HepG2 (cell line): Measurements from ENCODE around the gene ELF1. TPM values are rescaled to one million over a fixed set of nuclear protein-coding genes. Genes with fewer than 3 reads are reported as not detected.

Source experiments
- AGO1 ChIP-seq: fragments of 200-400 bp; formaldehyde crosslinking; IDR thresholded peaks from 2 replicates; pipeline ENCODE4 v1.6.1; 2017; ENCODE audit warnings: mild to moderate bottlenecking, low read depth, low read length, moderate library complexity; ENCODE audit not compliant: poor library complexity, severe bottlenecking
- BCL6 ChIP-seq: IDR thresholded peaks from 2 replicates; pipeline ENCODE4 v1.6.1; 2016; ENCODE audit warnings: missing genetic modification reagents, missing compliant biosample characterization
- CBX2 ChIP-seq, 2 experiments: fragments of 200-600 bp in 1 of 2; sonication (generic); formaldehyde crosslinking in 1 of 2; IDR thresholded peaks; 2 replicates each; pipeline versions ENCODE4 v1.7.0 to v1.8.1; 2018 to 2022; ENCODE audit warnings: low read depth in 2 of 2, low read length in 1 of 2, mild to moderate bottlenecking in 1 of 2, missing genetic modification reagents in 1 of 2
- CHD2 ChIP-seq: IDR thresholded peaks from 2 replicates; pipeline ENCODE4 v1.6.1; 2011; ENCODE audit warnings: low read depth, low read length, improper control_type of control experiment
- ELF4 ChIP-seq: sonication (generic); formaldehyde crosslinking; IDR thresholded peaks from 2 replicates; pipeline ENCODE4 v1.5.0; 2020; ENCODE audit warnings: missing genetic modification reagents, mild to moderate bottlenecking, moderate library complexity, borderline replicate concordance
- FOXO4 ChIP-seq: sonication (generic); formaldehyde crosslinking; conservative IDR thresholded peaks from 2 replicates; pipeline ENCODE4 v1.8.1; 2023; ENCODE audit warnings: missing genetic modification reagents
- HOXA5 ChIP-seq: sonication (generic); formaldehyde crosslinking; IDR thresholded peaks from 2 replicates; pipeline ENCODE4 v1.4.0; 2020; ENCODE audit warnings: missing genetic modification reagents
- KLF16 ChIP-seq, 2 experiments: sonication (generic) in 1 of 2; formaldehyde crosslinking in 1 of 2; IDR thresholded peaks; 2 replicates each; pipeline versions ENCODE4 v1.6.1 to v1.8.0; 2016 to 2023; ENCODE audit warnings: missing genetic modification reagents in 2 of 2, missing compliant biosample characterization in 1 of 2
- NONO ChIP-seq, 2 experiments: fragments of 450-650 bp in 1 of 2; sonication (generic) in 1 of 2; formaldehyde crosslinking in 1 of 2; IDR thresholded peaks in 1 of 2; conservative IDR thresholded peaks in 1 of 2; 2 replicates each; pipeline versions ENCODE4 v1.6.1 to v1.8.0; 2017 to 2022; ENCODE audit warnings: mild to moderate bottlenecking in 1 of 2, missing genetic modification reagents in 1 of 2, moderate library complexity in 1 of 2
- PRPF4 ChIP-seq: fragments of 200-400 bp; formaldehyde crosslinking; IDR thresholded peaks from 2 replicates; pipeline ENCODE4 v1.6.1; 2016; ENCODE audit warnings: low read length, low read depth; ENCODE audit not compliant: poor library complexity, severe bottlenecking
- RCOR2 ChIP-seq: IDR thresholded peaks from 2 replicates; pipeline ENCODE4 v1.6.1; 2016; ENCODE audit warnings: missing biosample characterization, missing genetic modification reagents
- TARDBP ChIP-seq: sonication (generic); formaldehyde crosslinking; IDR thresholded peaks from 2 replicates; pipeline ENCODE4 v1.8.0; 2022; ENCODE audit warnings: mild to moderate bottlenecking, missing genetic modification reagents
- YEATS4 ChIP-seq: sonication (generic); formaldehyde crosslinking; IDR thresholded peaks from 2 replicates; pipeline ENCODE4 v1.4.0; 2020; ENCODE audit warnings: missing genetic modification reagents, borderline replicate concordance
- ZFAT ChIP-seq: sonication (generic); formaldehyde crosslinking; conservative IDR thresholded peaks from 2 replicates; pipeline ENCODE4 v1.8.1; 2023; ENCODE audit warnings: missing genetic modification reagents, inconsistent platforms
- ZKSCAN5 ChIP-seq: sonication (generic); formaldehyde crosslinking; IDR thresholded peaks from 2 replicates; pipeline ENCODE4 v1.5.1; 2020; ENCODE audit warnings: mild to moderate bottlenecking, missing genetic modification reagents
- ZNF275 ChIP-seq: sonication (generic); formaldehyde crosslinking; IDR thresholded peaks from 2 replicates; pipeline ENCODE4 v1.8.0; 2022; ENCODE audit warnings: missing genetic modification reagents, mild to moderate bottlenecking, inconsistent platforms, borderline replicate concordance
- ZNF333 ChIP-seq: sonication (generic); formaldehyde crosslinking; IDR thresholded peaks from 2 replicates; pipeline ENCODE4 v1.4.0; 2020; ENCODE audit warnings: mild to moderate bottlenecking, missing genetic modification reagents, borderline replicate concordance
- ZNF484 ChIP-seq: sonication (generic); formaldehyde crosslinking; IDR thresholded peaks from 2 replicates; pipeline ENCODE4 v1.5.1; 2020; ENCODE audit warnings: mild to moderate bottlenecking, low read depth, missing genetic modification reagents, borderline replicate concordance
- ZNF501 ChIP-seq: sonication (generic); formaldehyde crosslinking; IDR thresholded peaks from 2 replicates; pipeline ENCODE4 v1.5.1; 2020; ENCODE audit warnings: mild to moderate bottlenecking, moderate library complexity, missing genetic modification reagents
- ZNF556 ChIP-seq: sonication (generic); formaldehyde crosslinking; IDR thresholded peaks from 2 replicates; pipeline ENCODE4 v1.4.0; 2020; ENCODE audit warnings: mild to moderate bottlenecking, missing genetic modification reagents, borderline replicate concordance
- ZNF652 ChIP-seq: IDR thresholded peaks from 2 replicates; pipeline ENCODE4 v1.6.1; 2016; ENCODE audit warnings: low read depth, borderline replicate concordance
- ZNF788 ChIP-seq: sonication (generic); formaldehyde crosslinking; IDR thresholded peaks from 2 replicates; pipeline ENCODE4 v1.5.0; 2020; ENCODE audit warnings: mild to moderate bottlenecking, missing genetic modification reagents, borderline replicate concordance
- ZNF816 ChIP-seq: sonication (generic); formaldehyde crosslinking; IDR thresholded peaks from 2 replicates; pipeline ENCODE4 v1.8.0; 2022; ENCODE audit warnings: missing genetic modification reagents, mild to moderate bottlenecking, borderline replicate concordance
- ZNF891 ChIP-seq: sonication (generic); formaldehyde crosslinking; IDR thresholded peaks from 2 replicates; pipeline ENCODE4 v1.5.0; 2020; ENCODE audit warnings: mild to moderate bottlenecking, missing genetic modification reagents
- ZZZ3 ChIP-seq: sonication (generic); formaldehyde crosslinking; IDR thresholded peaks from 2 replicates; pipeline ENCODE4 v1.4.0; 2020; ENCODE audit warnings: missing genetic modification reagents, mild to moderate bottlenecking, borderline replicate concordance
- polyA plus RNA-seq, 8 experiments: library from polyadenylated mRNA; depleted of rRNA in 3 of 8; stranded (reverse) in 7 of 8; unstranded in 1 of 8; fragments of >200 nt; fragmentation: Illumina TruSeq in 4 of 8; extraction: Trizol in 4 of 8; gene quantifications; 2 replicates each; pipeline versions ENCODE4 v1.2.1 to v1.2.3, GENCODE V29; 2011 to 2016; ENCODE audit warnings: low read depth in 4 of 8, missing spikeins in 1 of 8, mixed read lengths in 1 of 8; ENCODE audit not compliant: insufficient read depth in 1 of 8
- total RNA-seq, 5 experiments: library from RNA; depleted of rRNA; stranded (reverse); fragments of >200 nt; fragmentation: Illumina TruSeq; extraction: Trizol; gene quantifications; 2 replicates each; pipeline ENCODE4 v1.2.3, GENCODE V29; 2016; ENCODE audit warnings: low read depth in 1 of 5

ELF1 gene
- total and polyA plus RNA-seq, 2 of the 13 experiments (the other 11 are each of a cell fraction or from before 2014, with no cell fraction given) = 24.6 to 71.5 TPM

GRCh38 chr13:41001695-41002094 is 17.4 kb downstream of the ELF1 start (continued):
- no peak for TF ChIP-seq ZNF333 (CRISPR knock-in tag)
- TF ChIP-seq ZZZ3 (CRISPR knock-in tag) = no peak
- no peak for TF ChIP-seq AGO1
- no peak for TF ChIP-seq TARDBP (CRISPR knock-in tag)
- TF ChIP-seq RCOR2 = peak; percentile 83
- TF ChIP-seq HOXA5 (CRISPR knock-in tag) = no peak
- no peak for TF ChIP-seq ZNF816 (CRISPR knock-in tag)
- TF ChIP-seq KLF16 (CRISPR knock-in tag; IDR thresholded peaks at IDR 0.05) = peak in 1 of 2 experiments; percentile 56; a peak in 1 of 4 replicates
- TF ChIP-seq ZNF484 (CRISPR knock-in tag) = no peak
- no peak for TF ChIP-seq CBX2 (IDR thresholded peaks at IDR 0.05; ENCODE audit: low read depth, low read length)
- TF ChIP-seq CBX2 (CRISPR knock-in tag; IDR thresholded peaks at IDR 0.05; ENCODE audit: low read depth) = no peak
- TF ChIP-seq BCL6 (CRISPR knock-in tag) = peak; percentile 61; the same call in 1 of the 2 replicates
- no peak for TF ChIP-seq ZNF891 (CRISPR knock-in tag)
- no peak for TF ChIP-seq FOXO4 (CRISPR knock-in tag)
- TF ChIP-seq YEATS4 (CRISPR knock-in tag) = peak; percentile 65; the same call in 1 of the 2 replicates
- no peak for TF ChIP-seq ZFAT
- no peak for TF ChIP-seq ZNF275 (CRISPR knock-in tag)
- TF ChIP-seq ZNF788 (CRISPR knock-in tag) = no peak
- no peak for TF ChIP-seq ZNF501 (CRISPR knock-in tag)
- TF ChIP-seq CHD2 = no peak
- TF ChIP-seq PRPF4 = no peak
- no peak for TF ChIP-seq ZNF556 (CRISPR knock-in tag)
- TF ChIP-seq NONO (IDR thresholded peaks at IDR 0.05) = no peak
- 0 out of 2 replicates have a peak, but pooled peaks have one; percentile 25 for TF ChIP-seq NONO (CRISPR knock-in tag; conservative IDR thresholded peaks at IDR 0.05)
- no peak for TF ChIP-seq ZKSCAN5 (CRISPR knock-in tag)
- TF ChIP-seq ELF4 (CRISPR knock-in tag) = no peak
- TF ChIP-seq ZNF652 = no peak
